GM18519 (cell line): ENCODE results near the gene MRTFB.
"Not testable (repeated sequence)": the region's sequence is repeated elsewhere in the genome, so short reads cannot be mapped to it uniquely, and the experiment has no call there.

Experiments
- ATAC-seq: cut with Tn5 transposase; IDR thresholded peaks from one replicate; pipeline ENCODE4 v1.9.1; 2021; ENCODE audit warnings: mild to moderate bottlenecking, moderate library complexity; ENCODE audit not compliant: unreplicated experiment, low FRiP score

MRTFB gene

DNA sequence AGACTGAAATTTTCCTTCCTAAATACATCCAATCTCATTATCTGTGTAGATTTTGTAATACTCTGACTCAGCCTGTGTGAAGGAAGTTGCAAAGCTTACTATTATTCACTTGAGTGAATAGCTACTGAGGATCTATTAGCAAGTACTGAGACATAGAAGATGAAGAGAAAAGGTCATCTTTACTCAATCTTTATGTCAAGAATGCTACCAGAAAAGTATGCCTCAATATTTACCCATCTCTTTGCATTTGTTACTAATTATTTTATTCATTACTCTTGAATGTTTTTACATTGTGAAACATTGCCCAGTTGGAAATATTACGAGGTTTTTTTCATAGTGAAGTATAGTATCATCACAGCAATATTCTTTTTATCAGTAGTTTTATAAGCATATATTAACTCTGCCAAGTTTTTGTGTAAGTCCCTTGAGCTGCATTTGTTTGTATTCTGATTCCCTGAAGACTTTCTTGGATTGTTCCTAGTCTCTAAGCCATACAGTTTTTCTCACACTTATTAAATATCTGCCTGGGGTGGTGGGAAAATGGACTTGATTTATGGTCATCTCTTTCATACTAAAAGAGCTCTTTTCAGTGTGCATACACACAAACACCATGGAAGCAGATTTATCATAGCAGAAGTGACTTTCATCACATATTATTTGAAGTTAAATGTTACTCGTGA is 110.4 kb downstream of the MRTFB start:
- ATAC-seq: no peak

DNA sequence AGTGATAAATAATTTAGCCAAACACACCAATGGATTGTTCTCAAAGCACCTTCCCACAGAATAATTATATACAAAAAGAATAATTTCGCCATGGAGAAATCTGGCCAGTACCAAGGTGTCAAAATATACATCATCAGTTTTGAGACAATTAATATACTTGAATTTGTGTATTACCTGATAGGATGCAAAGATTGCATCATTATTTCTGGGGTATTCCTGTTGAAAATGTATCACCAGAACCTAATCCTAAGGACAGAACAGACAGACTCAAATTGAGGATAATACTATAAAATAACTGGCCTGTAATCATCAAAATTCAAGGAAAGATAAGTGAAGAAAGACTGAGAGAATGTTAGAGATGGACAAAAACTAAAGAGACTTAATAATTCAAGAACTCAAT is 111.9 kb downstream of the MRTFB start:
- ATAC-seq: no peak

DNA sequence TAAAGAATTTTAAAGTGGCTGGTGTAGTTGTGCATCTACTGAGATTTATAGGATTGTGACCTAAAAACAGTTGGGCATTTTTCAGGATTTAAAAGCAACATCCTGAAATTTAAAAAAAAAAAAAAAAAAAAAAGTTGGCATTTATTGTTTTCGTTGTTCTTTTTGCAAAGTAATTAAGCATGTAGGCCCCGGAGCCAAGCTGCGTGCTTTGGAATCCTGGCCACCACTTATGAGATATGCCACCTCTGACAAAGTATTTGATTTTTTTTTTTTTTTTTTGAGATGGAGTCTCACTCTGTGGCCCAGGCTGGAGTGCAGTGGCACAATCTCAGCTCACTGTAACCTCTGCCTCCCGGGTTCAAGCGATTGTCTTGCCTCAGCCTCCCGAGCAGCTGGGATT is 112.8 kb downstream of the MRTFB start:
- ATAC-seq: not testable (repeated sequence)

DNA sequence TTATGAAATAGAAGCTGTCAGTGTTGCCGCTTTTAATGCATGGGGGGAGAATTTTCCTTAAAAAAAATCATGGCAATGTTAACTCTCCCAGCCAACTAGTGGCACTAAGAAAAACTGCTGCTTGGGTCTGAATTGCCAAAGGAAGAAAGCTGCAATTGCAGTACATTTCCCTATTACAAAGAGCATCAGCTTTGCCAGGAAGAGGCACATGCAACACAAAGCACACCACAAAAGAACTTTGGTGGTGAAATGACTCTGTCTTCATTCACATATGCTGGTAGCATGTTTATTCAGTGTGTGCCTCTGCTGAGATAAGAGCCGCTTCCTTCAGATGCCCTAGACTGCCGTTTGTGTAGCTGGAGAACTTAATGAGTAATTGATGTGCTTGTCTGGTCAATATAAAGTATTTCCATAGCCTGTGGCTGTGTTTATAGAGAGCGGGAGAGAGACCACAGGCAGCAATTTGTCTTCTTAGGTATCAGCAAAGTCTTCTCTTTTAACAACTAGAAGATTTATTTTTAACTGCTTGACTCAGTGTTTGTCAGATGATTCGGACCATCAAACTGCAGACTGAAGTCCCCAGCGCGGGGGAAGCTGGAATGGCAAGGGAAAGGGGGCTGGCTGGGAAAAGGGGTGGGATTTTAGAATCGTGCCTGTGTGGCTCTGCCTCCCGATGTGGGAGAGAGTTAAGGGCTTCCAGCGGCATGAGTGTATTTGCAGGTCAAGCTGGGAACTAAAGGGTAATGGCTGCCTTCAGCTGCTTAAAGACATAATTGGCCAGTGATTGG is 115.1 kb downstream of the MRTFB start:
- no peak for ATAC-seq

DNA sequence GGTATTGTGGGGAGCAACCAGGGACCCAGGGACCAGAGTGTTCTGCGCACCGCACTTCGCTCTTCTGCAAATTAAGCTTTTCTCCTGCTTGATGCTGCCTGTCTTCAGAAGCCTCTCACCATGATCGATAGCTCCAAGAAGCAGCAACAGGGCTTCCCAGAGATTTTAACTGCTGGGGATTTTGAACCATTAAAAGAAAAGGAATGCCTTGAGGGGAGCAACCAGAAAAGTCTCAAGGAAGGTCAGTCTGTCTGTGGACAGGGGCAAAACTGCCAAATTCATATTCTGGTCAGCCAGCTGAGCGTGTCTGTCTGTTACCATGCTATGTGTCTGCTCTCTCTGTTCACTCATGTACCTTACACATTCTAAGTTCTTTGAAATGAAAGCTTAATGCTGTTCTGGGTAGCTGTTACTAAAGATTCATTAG is 115.7 kb downstream of the MRTFB start:
- ATAC-seq: no peak

DNA sequence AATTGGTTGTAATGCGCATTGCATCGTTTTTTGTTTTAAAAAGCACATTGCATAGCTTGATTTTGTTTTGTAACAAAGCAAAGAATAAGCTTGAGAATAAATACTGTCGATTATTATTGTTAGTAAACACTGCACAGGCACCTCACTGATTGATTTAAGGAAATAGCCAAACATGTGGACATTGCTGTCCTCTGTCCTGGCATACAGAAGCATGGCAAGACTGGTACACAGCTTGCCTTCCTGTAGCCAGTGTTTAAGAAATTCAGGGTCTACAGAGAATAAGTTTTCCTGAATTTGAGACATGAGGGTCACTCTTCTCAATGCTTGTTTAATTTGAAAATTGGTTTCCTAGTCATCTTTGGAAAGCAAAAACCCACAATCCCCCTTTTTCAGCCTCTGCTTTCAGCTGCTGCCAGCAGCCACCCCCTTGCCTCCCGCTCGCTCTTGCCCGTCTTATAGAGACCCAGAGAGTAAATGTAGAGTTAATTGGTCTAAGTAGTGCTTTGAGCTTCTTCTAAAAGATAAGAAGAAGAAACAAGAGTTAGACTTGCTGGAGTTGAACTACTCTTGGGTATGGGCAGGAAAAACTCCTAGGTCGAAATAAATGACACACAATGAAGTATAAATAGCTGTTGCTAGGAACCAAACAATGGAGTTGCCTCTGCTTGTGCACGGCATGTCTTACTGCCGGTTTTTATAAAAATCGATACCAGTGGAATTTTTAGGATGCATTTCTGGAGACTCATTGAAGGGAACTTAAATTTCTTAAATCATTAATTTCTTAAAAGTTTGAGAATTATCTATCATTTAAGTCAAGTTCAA is 116.6 kb downstream of the MRTFB start:
- no peak for ATAC-seq

DNA sequence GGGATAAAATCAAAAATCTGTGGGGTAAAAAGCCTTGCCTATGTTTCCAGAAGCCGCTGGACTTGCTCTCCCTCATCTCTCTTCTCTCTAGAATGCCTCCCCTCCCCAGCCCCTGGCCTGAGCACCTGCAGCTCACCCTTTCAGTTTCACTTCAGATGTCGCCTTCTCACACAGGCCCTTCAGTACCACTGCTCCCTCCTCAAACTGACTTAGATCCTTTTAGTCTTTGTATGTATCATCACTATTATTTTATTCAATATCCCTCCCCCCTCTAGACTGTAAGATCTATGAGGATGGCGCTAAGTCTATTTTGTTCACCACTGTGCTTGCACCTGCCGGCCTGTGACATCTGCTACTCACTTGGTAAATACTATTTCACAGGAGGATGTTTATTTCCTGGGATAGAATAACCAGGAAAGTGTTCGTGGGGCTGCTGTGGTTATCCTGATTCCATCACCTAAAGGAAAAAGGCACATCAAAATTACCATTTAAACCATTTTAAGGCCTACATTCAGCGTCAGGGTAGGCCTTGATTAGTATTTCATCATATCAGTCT is 122.3 kb downstream of the MRTFB start:
- ATAC-seq: no peak

DNA sequence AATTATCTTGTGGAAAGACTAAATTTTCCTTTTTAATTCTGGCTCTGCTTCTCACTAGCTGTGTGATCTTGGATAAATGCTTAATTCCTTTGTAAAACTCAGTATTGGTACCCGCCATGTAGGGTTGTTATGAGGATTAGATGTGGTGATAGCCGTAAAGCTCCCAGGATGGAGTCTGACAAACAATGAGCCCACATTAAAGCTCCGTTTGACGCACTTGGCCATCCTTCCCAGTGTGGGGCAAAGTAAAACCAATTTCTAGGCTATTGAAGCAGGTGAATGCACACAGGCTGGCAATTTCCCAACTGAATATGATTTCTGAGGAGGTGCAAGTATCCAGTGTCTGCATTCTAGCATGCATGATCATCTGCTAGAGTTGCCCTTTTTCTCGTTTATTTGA is 123.6 kb downstream of the MRTFB start:
- ATAC-seq: no peak

DNA sequence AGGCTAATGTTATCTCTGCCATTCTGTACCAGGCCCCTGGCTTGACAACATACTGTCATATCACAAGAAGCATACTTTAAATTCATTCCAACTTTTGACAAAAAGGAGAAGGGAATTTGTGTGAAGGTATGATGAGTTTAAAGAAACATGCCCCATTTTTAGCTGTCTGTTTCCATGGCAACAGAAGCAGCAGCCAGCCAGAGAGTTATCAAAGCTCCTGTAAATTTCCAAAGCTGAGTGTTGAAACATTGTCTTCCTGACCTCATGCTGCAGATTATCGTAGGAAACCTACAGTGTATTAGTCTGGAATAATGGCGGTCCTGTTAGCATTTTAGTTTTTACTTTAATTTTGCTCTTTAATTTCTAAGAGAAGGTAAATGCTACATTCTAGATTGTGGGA is 124.9 kb downstream of the MRTFB start:
- ATAC-seq: no peak

DNA sequence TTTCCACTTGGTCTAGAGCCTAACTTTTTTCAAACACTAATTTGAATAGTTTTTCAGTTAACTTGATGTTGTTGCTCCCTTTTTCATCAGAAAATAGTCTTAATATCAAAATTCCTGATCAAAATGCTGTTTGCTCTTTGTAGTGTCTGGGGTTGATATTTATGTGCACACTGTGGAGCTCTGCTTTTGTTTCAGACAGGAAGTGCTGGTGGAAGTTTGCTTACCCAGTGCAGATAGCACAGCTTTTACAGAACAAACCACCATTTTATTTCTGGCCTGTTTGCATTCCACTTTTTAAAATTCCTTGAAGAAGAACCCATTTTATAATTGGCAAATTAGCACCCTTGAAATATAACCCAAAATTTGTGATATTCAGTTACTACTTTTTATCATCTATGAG is 125.4 kb downstream of the MRTFB start:
- ATAC-seq: no peak

DNA sequence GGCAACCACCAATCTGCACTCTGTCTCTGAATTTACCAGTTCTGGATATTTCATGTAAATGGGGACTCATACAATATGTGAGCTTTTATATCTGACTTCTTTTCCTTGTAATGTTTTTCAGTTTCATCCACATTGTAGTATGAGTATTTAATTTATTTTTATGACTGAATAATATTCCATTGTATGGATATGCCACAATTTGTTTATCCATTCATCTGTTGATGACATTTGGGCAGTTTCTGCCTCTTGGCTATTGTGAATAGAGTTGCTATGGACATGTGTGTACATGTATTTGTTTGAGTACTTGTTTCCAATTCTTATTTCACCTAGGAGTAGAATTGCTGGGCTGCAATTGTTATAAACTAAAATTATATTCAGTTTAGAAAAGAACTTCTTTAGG is 126.9 kb downstream of the MRTFB start:
- no peak for ATAC-seq

DNA sequence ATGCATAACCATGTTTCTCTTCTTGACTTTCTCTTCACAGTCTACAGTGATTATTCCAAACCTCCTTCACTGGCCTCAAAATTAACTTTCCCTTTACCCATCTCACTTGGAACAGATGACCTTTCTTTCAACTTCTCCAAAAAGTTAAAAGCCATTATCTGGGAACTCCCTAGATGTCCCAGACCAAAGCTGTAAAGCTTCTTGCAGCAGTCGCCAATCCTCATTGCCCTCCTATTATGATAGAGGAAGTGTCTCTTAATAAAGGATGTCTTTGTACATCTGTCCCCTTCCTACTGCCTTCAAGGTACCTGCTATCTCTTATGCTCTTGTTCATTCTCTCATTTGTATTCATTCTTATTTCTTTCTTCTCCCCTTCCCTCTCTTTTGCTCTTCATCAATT is 127.5 kb downstream of the MRTFB start:
- ATAC-seq: no peak

DNA sequence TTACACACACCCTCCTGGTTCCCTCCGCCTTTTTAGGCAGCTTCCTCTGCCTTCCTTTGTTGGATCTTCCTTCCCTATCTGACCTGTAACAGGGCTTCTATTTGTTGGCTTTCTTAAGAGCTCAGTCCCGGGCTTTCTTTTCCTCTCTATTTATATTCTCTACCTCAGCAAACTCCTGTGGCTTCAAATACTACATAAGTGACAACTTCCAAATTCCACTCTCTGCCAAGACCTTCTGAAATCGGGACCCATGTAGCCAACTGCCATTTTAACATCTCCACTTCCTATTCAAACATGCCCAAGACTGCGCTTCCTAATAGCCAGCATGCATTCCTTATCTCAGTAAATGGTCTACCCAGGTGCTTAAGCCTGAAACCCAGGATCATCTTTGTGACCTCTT is 128.1 kb downstream of the MRTFB start:
- ATAC-seq: no peak

DNA sequence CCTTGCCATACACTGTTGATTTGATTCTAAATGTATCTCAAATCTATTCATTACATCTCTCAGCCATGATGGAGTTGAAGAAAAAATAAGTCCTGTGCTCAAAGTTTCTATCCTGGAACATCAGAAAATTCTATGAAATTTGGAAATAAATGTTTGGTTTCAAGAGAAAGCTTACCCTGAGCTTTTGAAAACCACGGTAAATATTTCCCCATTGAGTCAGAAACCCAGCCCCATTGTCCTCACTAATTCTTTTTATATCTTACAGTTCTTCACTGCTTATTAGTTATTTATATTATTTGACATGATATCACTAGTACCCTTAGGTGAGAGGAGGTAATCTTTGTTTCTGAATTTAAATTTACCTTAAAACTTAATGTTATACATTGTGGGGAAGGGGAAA is 128.5 kb downstream of the MRTFB start:
- no peak for ATAC-seq

DNA sequence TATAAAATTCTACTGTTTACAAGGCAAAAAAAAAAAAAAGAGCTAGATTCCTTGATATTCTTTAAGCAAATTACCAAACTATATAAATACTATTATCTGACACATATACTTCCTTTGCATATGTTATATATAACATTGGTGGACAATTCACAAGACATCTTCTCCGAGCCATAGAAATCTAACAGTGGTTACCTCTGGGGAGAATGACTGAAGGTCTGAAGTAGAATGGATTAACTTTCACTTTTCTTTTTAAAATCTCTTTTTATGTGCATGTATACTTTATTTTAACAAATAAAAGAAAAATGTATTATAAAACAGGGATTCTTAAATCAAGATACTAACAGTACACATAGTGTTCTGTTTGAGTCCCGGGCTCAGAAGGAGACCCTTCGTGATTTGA is 131.0 kb downstream of the MRTFB start:
- ATAC-seq: no peak

DNA sequence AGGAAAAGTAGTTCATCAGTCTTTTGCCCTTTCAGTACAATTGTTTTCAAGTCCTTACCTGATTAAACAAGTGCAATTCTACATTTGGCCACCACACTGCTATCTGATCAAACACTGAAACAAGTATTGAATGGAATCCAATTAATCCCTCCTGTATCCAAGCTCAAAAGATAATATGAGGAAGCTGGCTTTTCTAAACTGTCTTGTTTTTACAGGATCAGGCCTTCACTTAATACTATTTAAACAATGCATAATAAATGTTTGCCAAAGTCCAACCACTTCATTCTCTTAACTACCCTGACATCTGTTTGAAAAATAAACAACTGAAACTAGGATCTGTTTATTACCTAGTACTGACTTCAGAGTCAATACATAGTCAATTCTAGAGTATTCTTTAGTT is 131.6 kb downstream of the MRTFB start:
- no peak for ATAC-seq

DNA sequence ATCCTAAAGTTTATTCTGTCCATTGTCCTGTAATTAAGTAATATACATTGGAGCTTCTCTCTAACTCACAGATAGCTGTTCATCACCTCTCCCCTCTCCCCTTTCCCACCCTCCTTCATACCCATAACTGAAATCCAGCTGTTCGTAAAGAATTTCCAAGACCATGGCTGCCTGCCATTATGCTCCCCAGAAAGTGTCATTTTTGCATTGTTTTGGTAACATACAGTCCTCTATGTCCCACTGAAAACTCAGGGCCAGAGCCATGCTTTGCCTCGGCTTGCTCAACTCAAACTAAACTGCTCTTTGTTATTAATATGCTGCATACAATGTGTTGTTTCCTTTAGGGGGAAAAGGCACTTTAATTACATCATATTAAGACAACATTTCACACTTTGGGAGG is 132.0 kb downstream of the MRTFB start:
- ATAC-seq: no peak

DNA sequence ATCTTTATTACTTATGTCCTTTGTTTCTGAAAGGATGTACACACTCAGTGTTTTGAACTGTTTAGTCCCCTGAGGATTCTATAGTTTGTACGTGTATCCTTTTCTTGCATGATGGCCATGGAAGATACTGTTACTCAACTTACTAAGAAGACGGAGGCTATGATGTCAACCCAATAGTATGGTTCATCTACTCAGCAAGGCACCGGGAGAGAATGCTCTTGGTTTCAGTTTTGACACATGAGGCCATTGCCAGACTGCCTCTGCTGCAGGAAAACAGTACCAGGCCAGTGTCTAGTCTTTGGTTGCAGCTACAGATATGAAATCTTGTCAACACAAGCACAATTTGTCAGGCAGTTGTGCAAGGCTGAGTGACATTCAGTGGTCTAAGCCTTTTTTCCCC is 134.5 kb downstream of the MRTFB start:
- no peak for ATAC-seq

DNA sequence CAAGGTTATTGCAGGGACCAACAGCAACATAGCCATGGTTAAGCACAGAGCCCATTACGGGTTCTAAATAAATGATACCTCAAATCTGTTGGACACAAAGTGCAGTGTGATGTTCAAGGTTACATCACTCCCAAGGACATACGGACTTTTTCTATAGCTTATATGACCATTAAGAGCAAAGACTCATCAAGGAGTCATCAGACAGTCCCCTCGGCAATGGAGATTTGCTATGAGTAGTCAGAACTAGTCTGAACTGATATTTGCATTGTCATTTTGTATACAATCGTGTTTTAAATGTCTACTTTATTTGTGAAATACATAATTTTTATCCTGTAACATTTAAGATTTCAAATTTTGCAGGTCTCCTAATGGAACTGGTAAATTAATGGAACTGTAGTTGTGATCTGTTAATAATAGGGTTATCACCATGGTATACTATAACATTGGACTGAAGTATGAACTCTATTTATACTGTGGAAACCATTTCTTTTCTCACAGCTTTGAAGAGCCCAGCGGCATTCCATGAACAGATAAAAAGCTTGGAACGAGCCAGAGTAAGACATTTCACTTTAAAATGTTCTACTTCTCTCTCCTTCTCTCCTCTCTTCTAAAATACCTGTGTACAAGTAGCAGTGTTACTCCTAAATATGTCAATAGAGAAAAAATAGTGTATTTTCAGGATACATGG is 140.9 kb downstream of the MRTFB start:
- no peak for ATAC-seq

DNA sequence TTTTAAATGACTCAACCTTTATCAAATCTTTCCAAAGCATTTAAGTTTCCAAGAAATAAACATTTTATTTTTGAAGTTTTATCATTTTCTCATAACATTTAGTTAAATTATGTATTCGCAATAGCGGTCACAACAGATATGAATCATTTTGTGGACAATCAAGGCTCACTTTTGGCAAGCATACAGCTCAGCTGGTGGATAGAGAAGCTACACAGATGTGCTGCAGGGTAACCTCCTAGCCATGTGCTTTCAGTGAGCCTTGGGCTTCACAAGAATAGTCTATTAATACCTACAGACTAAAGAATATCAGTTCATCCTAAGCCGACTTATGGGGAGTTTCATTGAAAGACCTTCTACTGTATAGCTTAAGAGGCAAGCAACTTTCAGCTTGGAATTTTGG is 144.8 kb downstream of the MRTFB start:
- no peak for ATAC-seq

DNA sequence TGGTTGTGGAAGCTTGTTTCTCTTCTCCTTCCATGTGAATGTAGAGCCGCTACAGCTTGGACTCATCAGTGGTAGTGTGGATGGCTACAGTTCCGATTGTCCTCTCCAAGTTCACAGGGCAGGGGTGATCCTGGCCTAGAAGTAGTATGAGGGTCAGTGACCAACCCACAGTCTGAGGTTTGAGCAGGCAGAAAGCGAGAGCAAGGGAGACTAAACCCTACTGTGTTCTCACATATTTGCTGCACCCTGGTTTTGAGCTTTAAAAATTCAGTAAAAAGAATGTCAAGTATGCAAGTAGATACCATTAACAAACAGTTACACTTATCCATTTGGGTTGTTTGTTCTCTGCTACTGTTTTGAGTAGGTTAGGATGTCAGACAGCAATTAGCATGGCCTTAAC is 148.9 kb downstream of the MRTFB start:
- ATAC-seq: no peak
